ENCODE results near the gene PLCB3.

- no peak for TF ChIP-seq EZH2 (IDR thresholded peaks at IDR 0.05; ENCODE audit: low read length, missing control alignments)
- TF ChIP-seq, protein P1, sequence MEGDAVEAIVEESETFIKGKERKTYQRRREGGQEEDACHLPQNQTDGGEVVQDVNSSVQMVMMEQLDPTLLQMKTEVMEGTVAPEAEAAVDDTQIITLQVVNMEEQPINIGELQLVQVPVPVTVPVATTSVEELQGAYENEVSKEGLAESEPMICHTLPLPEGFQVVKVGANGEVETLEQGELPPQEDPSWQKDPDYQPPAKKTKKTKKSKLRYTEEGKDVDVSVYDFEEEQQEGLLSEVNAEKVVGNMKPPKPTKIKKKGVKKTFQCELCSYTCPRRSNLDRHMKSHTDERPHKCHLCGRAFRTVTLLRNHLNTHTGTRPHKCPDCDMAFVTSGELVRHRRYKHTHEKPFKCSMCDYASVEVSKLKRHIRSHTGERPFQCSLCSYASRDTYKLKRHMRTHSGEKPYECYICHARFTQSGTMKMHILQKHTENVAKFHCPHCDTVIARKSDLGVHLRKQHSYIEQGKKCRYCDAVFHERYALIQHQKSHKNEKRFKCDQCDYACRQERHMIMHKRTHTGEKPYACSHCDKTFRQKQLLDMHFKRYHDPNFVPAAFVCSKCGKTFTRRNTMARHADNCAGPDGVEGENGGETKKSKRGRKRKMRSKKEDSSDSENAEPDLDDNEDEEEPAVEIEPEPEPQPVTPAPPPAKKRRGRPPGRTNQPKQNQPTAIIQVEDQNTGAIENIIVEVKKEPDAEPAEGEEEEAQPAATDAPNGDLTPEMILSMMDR (conservative IDR thresholded peaks at IDR 0.05 in 1 of 2, IDR thresholded peaks at IDR 0.05 in 1 of 2; ENCODE audit: low read depth in 1 of 2, low read length in 2 of 2), result no peak
These were observed 2.8 kb upstream of the PLCB3 start for GRCh38 chr11:64248578-64248977.

Data from fibroblast of lung (primary cell).